Measurements from ENCODE around the gene RBM3. TPM values are rescaled to one million over a fixed set of nuclear protein-coding genes. Genes with fewer than 3 reads are reported as not detected.

Gene RBM3
- total RNA-seq, 2 experiments from 2014 or later, result 351 to 377 TPM

GRCh38 chrX:48579259-48579658 lies 5.0 kb downstream of the RBM3 start:
- ATAC-seq (ENCODE audit: poor library complexity), result no peak
- intact Hi-C loops (cut with DNase I, micrococcal nuclease), result loop anchor here in 1 of 2 experiments (10.0 kb wide), 1 partner anchor 104 kb away; the partner anchor contains the start of genes FTSJ1 and SLC38A5
- POLR2A ChIA-PET, result interaction anchor here (0.6 kb wide), 1 partner anchor 362 kb away, joined by 3 read pairs; no protein-coding TSS in a partner anchor

GRCh38 chrX:48580662-48581061 lies 6.4 kb downstream of the RBM3 start:
- no peaks in the 10 kb centered on the region for H3K9me3 Mint-ChIP-seq
- intact Hi-C loops (cut with DNase I, micrococcal nuclease), result no loop called here
- H3K4me1 Mint-ChIP-seq (ENCODE audit: low read depth), result peaks cover 15% of the 10 kb centered on the region
- H3K36me3 Mint-ChIP-seq (ENCODE audit: low read depth), result peaks cover 45% of the 10 kb centered on the region
- Histone ChIP-seq H3K27ac (ENCODE audit: low read depth in 1 of 2, low read length in 2 of 2) (no peak overlapping the region), H3K4me3 (ENCODE audit: low read length) (no peak overlapping the region), H3K4me1 (ENCODE audit: insufficient read depth, low read length) (peaks cover 8% of the 10 kb centered on the region), H3K9me3 (ENCODE audit: control insufficient read depth in 1 of 2, insufficient read depth in 1 of 2, low read length in 2 of 2) (no peaks in the 10 kb centered on the region), H3K36me3 (ENCODE audit: insufficient read depth, low read length) (peaks cover 38% of the 10 kb centered on the region), H3K27me3 (ENCODE audit: control insufficient read depth in 1 of 2, insufficient read depth in 2 of 2, low read length in 2 of 2) (no peaks in the 10 kb centered on the region)
- DNase-seq (no peak), ATAC-seq (ENCODE audit: poor library complexity) (no peak)
- no peaks in the 10 kb centered on the region for H3K27me3 Mint-ChIP-seq
- no peak overlapping the region for H3K4me3 Mint-ChIP-seq
- no peak for TF ChIP-seq CTCF (IDR thresholded peaks at IDR 0.05)
- CTCF ChIA-PET, result interaction anchor here (0.6 kb wide), 1 partner anchor 13 kb away, joined by 3 read pairs; no protein-coding TSS in a partner anchor
- no peak overlapping the region for H3K27ac Mint-ChIP-seq
- POLR2A ChIA-PET, result no interaction called here

More at GRCh38 chrX:48579259-48579658, 5.0 kb downstream of the RBM3 start:
- Mint-ChIP-seq H3K36me3 (ENCODE audit: low read depth) (peaks cover 57% of the 10 kb centered on the region), H3K27ac (peak overlapping the region; percentile 45), H3K4me1 (ENCODE audit: low read depth) (peaks cover 24% of the 10 kb centered on the region), H3K9me3 (no peaks in the 10 kb centered on the region), H3K4me3 (no peak overlapping the region), H3K27me3 (no peaks in the 10 kb centered on the region)
- Histone ChIP-seq H3K4me3 (ENCODE audit: low read length) (no peak overlapping the region), H3K9me3 (ENCODE audit: control insufficient read depth in 1 of 2, insufficient read depth in 1 of 2, low read length in 2 of 2) (no peaks in the 10 kb centered on the region), H3K27ac (ENCODE audit: low read depth in 1 of 2, low read length in 2 of 2) (no peak overlapping the region), H3K36me3 (ENCODE audit: insufficient read depth, low read length) (peaks cover 46% of the 10 kb centered on the region), H3K27me3 (ENCODE audit: control insufficient read depth in 1 of 2, insufficient read depth in 2 of 2, low read length in 2 of 2) (no peaks in the 10 kb centered on the region), H3K4me1 (ENCODE audit: insufficient read depth, low read length) (peaks cover 20% of the 10 kb centered on the region)
- DNase-seq, result no peak
- CTCF ChIA-PET, result no interaction called here
- TF ChIP-seq CTCF (IDR thresholded peaks at IDR 0.05), result no peak

GRCh38 chrX:48584698-48585097 lies 10.4 kb downstream of the RBM3 start:
- H3K4me3 Mint-ChIP-seq, result no peak overlapping the region
- CTCF ChIA-PET, result no interaction called here
- H3K4me3 ChIP-seq (ENCODE audit: low read length), result no peak overlapping the region
- no peaks in the 10 kb centered on the region for H3K4me1 ChIP-seq (ENCODE audit: insufficient read depth, low read length)
- peaks cover 5% of the 10 kb centered on the region for H3K36me3 Mint-ChIP-seq (ENCODE audit: low read depth)
- H3K9me3 ChIP-seq (ENCODE audit: control insufficient read depth in 1 of 2, insufficient read depth in 1 of 2, low read length in 2 of 2), result no peaks in the 10 kb centered on the region
- no peaks in the 10 kb centered on the region for H3K27me3 ChIP-seq (ENCODE audit: control insufficient read depth in 1 of 2, insufficient read depth in 2 of 2, low read length in 2 of 2)
- no peaks in the 10 kb centered on the region for H3K9me3 Mint-ChIP-seq
- H3K27me3 Mint-ChIP-seq, result no peaks in the 10 kb centered on the region
- DNase-seq (no peak), ATAC-seq (ENCODE audit: poor library complexity) (no peak)
- H3K27ac Mint-ChIP-seq, result no peak overlapping the region
- H3K27ac ChIP-seq (ENCODE audit: low read depth in 1 of 2, low read length in 2 of 2), result no peak overlapping the region
- H3K4me1 Mint-ChIP-seq (ENCODE audit: low read depth), result peaks cover 3% of the 10 kb centered on the region
- intact Hi-C loops (cut with DNase I, micrococcal nuclease), result no loop called here
- POLR2A ChIA-PET, result no interaction called here
- TF ChIP-seq CTCF (IDR thresholded peaks at IDR 0.05), result no peak
- peaks cover 1% of the 10 kb centered on the region for H3K36me3 ChIP-seq (ENCODE audit: insufficient read depth, low read length)

Data from CD4-positive, alpha-beta T cell (primary cell).